Cardiac muscle cell (in vitro differentiated cells and primary cell): Measurements from ENCODE around the gene CTSC. TPM values are rescaled to one million over a fixed set of nuclear protein-coding genes. Genes with fewer than 3 reads are reported as not detected.

Source experiments
- DNase-seq, 2 donors: peaks; one replicate each; pipeline versions ENCODE4 v3.0.0 to v3.0.0-alpha.2; 2010 to 2017; ENCODE audit warnings: low read depth in 1 of 2, low spot score in 1 of 2
- H3K27ac ChIP-seq: fragments of 200-600 bp; sonication (generic); 2 replicates; pipeline ENCODE4 v1.5.1; 2016
- H3K27me3 ChIP-seq: fragments of 200-600 bp; sonication (generic); 2 replicates; pipeline ENCODE4 v1.6.0; 2016; ENCODE audit warnings: control low read depth
- H3K36me3 ChIP-seq: fragments of 200-600 bp; sonication (generic); 2 replicates; pipeline ENCODE4 v1.5.1; 2016; ENCODE audit warnings: control low read depth
- H3K4me1 ChIP-seq: fragments of 200-600 bp; sonication (generic); 2 replicates; pipeline ENCODE4 v1.8.1; 2017; ENCODE audit warnings: low read depth, mild to moderate bottlenecking, mixed run types
- H3K4me3 ChIP-seq: fragments of 200-600 bp; sonication (generic); 2 replicates; pipeline ENCODE4 v1.5.1; 2016; ENCODE audit warnings: mild to moderate bottlenecking
- H3K9me3 ChIP-seq: fragments of 200-600 bp; sonication (generic); 2 replicates; pipeline ENCODE4 v1.5.1; 2017; ENCODE audit warnings: low read depth, mild to moderate bottlenecking, control low read depth
- CTCF ChIP-seq: IDR thresholded peaks from 2 replicates; pipeline ENCODE4 v1.5.1; 2012; ENCODE audit warnings: low read depth, mild to moderate bottlenecking, low read length
- polyA plus RNA-seq: library from polyadenylated mRNA; unstranded; fragments of >200 nt; fragmentation: Nextera tagmentation; extraction: Ambion mirVana; gene quantifications from 2 replicates; pipeline ENCODE4 v1.2.1, GENCODE V29; 2016
- total RNA-seq: library from RNA; depleted of rRNA; stranded (reverse); fragments of >200 nt; gene quantifications from 2 replicates; pipeline ENCODE4 v1.2.3, GENCODE V29; 2016

Gene CTSC
- total and polyA plus RNA-seq, 2 experiments from 2014 or later: 119 to 120 TPM

DNA sequence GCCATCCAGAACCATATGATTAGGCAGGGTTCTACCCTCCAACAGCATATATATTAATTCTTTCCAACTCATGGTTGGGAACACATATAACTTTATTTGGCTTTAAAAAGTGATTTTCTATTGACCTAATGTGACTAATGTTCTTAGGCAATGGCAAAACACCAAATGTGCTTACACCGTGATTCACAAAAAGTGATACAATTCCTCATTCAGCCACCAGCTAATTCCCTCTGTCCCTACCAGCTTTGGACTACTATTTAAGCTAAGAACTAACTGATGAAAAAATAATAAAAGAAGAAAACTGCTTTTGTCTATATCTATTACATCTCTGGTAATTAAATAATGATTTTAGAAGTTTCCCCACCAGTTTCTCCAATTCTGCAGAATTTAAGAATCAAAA is 4.7 kb downstream of the CTSC start:
- peaks cover 2% of the 10 kb centered on the region for H3K4me1 ChIP-seq
- no peak overlapping the region for H3K27ac ChIP-seq
- H3K27me3 ChIP-seq: no peaks in the 10 kb centered on the region
- peak in 1 of 2 donors; percentile 41 for DNase-seq
- no peak for TF ChIP-seq CTCF
- H3K9me3 ChIP-seq: no peaks in the 10 kb centered on the region
- no peak overlapping the region for H3K4me3 ChIP-seq
- peaks cover 38% of the 10 kb centered on the region for H3K36me3 ChIP-seq

DNA sequence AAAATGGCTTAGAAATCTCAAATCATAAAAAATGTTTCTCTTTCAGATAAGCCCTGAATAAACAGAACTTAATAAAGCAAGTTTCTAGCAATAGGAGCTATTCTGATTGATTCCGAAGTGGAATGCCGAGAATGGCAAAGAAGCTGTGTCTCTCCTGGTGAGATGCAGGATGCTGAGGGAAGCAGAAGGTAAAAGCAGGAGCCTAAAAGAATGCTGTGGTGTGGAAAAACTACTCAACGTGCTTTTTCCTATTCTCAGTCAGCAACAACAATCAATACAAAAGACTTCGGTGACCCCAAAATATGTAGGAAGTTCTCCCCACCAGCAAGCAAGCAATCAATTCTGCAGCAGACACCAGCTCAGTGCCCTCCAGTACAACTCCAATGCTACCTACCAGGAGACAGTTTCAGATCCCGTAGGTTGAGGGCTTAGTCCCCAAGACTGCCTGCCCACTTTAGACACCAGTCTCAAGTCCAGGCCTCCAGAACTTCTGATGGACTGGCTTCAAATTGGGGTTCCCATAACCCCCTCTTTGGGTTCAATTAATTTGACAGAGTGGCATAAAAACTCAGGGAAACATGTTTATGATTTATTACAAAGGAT is 6.6 kb downstream of the CTSC start:
- Histone ChIP-seq H3K27me3 (no peaks in the 10 kb centered on the region), H3K36me3 (peaks cover 38% of the 10 kb centered on the region), H3K4me3 (no peak overlapping the region), H3K9me3 (no peaks in the 10 kb centered on the region), H3K27ac (no peak overlapping the region), H3K4me1 (peaks cover 6% of the 10 kb centered on the region)
- no peak for TF ChIP-seq CTCF
- no peak for DNase-seq

DNA sequence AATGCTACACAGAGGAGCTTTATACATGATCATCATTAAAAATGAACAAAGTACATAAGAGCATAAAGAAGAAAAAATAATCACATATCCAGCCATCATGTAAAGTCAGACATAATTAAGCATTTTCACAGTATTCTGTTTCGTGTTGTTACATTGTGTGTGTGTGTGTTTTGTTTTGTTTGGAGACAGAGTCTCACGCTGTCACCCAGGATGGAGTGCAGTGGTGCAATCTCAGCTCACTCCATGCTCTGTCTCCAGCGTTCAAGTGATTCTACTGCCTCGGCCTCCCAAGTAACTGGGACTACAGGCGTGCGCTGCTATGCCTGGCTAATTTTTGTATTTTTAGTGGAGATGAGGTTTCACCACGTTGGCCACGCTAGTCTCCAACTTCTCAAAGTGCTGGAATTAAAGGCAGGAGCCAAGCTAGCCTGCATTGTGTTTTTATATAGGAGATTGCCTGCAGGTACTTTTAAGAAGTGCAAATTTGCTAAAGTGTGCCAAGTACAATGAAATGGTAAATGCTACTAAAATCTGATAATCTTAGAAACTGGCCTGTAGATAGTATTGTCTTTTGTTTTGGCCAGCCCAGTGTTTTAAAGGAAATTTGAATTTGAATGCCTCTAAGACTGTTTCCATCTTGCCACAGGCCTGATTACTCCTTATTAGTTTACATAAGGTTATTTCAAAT is 7.8 kb downstream of the CTSC start:
- Histone ChIP-seq H3K4me3 (no peak overlapping the region), H3K9me3 (no peaks in the 10 kb centered on the region), H3K27ac (no peak overlapping the region), H3K27me3 (no peaks in the 10 kb centered on the region), H3K4me1 (peaks cover 6% of the 10 kb centered on the region), H3K36me3 (peaks cover 37% of the 10 kb centered on the region)
- DNase-seq: no peak
- TF ChIP-seq CTCF: no peak

DNA sequence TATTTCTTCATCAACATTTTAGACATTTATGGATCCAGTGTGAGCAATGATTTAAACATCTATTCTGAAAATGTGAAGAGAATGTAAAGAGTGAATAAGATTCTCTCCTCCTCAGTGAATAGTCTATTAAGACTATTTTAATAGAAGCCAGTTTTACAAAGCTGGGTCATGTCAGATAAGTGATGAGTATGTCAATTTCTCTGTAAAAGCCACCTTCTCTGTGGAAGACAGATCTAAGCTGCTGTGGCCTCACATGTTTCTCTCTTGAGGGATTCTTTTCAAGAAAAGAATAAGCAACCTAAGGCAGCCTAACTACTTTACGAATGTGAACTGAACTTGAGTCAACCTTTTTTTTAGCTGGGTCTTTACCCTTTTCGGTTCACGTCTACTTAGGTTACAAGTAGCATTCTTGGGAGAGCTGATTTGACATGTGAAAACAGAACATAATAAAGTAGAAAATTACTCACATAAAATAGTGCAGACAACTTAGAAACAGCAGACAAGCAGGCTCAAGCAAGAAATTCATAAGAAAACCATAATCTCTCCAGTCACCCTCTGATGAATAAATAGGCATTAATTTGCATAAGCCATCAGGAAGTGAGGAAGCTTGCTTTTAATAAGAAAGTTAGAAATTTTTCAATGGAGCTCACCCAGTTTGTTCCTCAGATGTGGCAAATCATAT is 9.9 kb downstream of the CTSC start:
- H3K9me3 ChIP-seq: no peaks in the 10 kb centered on the region
- peaks cover 17% of the 10 kb centered on the region for H3K36me3 ChIP-seq
- TF ChIP-seq CTCF: no peak

GRCh38 chr11:88327061-88327460 is 10.5 kb downstream of the CTSC start:
- no peaks in the 10 kb centered on the region for H3K27me3 ChIP-seq
- peaks cover 6% of the 10 kb centered on the region for H3K4me1 ChIP-seq
- TF ChIP-seq CTCF: no peak
- DNase-seq: no peak
- no peak overlapping the region for H3K4me3 ChIP-seq
- H3K36me3 ChIP-seq: peaks cover 13% of the 10 kb centered on the region
- H3K9me3 ChIP-seq: no peaks in the 10 kb centered on the region
- H3K27ac ChIP-seq: no peak overlapping the region

More for the DNA sequence above, 9.9 kb downstream of the CTSC start:
- Histone ChIP-seq H3K4me1 (peaks cover 6% of the 10 kb centered on the region), H3K4me3 (no peak overlapping the region), H3K27ac (no peak overlapping the region), H3K27me3 (no peaks in the 10 kb centered on the region)
- no peak for DNase-seq
